Medulla oblongata (tissue), 1 donor: ENCODE data around the gene IFNA8.
"Not testable (repeated sequence)": the region's sequence is repeated elsewhere in the genome, so short reads cannot be mapped to it uniquely, and the experiment has no call there.

Source experiments
- DNase-seq: peaks from one replicate; pipeline ENCODE4 v3.0.0-alpha.2; 2015; ENCODE audit errors: extremely low spot score

IFNA8 gene

GRCh38 chr9:21428235-21428634, 19.3 kb downstream of the IFNA8 start:
- no peak for DNase-seq

DNA sequence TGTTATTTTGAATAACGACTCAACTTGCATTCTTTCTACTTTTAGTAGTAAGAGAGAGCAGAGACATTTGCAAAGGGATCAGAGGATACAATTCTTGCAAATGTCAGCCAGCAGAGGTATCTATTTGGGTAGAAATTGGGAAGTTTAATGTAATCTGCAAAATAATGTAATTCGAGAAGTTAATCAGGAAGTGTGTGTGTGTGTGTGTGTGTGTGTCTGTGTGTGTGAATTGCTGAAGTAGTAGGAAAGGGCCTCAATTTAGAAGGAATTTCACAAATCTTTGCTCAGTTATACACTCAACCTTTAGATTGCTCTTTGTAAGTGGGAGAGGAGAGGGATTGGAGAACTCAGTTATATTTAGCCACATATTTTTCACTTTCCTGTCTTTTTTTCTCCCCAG, 20.3 kb downstream of the IFNA8 start:
- DNase-seq, result no peak

GRCh38 chr9:21432672-21433425, 23.9 kb downstream of the IFNA8 start:
- peak; percentile 34 for DNase-seq

GRCh38 chr9:21434202-21435014, 25.5 kb downstream of the IFNA8 start:
- peak; percentile 83 for DNase-seq

DNA sequence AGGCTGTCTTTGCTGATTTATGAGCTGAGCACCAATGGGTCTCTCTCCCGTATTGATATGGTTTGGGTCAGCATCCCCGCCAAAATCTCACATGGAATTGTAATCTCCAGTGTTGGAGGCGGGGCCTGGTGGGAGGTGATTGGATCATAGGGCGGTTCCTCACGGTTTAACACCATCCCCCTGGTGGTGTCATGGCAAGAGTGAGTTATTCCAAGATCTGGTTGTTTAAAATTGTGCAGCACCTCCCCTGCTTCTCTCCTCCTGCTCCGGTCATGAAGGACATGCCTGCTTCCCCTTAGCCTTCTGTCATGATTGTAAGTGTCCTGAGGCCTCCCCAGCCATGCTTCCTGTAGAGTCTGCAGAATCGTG, 26.1 kb downstream of the IFNA8 start:
- DNase-seq, result not testable (repeated sequence)

GRCh38 chr9:21440139-21440538, 31.2 kb downstream of the IFNA8 start, which contains the start of gene IFNA1:
IFNA1 (plus strand) TSS chr9:21440439; CDS start chr9:21440508, 69 bp downstream.
- DNase-seq, result no peak

- DNase-seq, result peak; percentile 20
These were observed 35.1 kb downstream of the IFNA8 start for GRCh38 chr9:21443849-21444625.

- DNase-seq, result not testable (repeated sequence)
These were observed 40.4 kb downstream of the IFNA8 start for GRCh38 chr9:21449312-21449711.

DNA sequence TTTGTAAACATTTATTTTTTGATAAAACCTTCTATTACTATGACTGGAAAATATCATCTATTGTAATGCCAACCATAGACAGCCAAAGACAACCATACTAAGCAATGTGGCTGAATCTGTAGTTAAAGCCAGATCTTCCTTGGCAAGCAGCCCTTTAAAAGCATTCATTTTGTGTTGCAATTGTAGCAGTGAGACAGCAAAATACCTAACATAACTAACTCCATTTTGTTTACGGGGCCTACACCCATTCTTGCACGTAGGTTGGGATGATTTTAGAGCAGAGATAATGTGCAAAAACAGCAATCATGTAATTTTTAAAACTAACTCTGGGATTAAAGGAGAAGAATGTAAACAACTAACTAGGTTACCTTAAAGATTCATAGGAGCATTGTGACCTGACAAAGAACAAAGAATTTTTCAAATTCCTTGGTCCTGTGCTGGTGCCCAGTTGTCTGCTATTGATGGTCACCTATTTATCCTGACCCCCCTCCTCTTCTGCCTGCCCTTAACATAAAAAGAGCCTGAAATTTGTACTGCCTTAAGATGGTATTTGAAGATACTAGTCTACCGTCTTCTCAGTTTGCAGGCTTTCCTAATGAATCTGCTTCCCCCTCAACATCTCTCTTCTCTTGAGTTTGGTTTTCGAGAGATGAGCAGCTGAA, 41.9 kb downstream of the IFNA8 start:
- no peak for DNase-seq

DNA sequence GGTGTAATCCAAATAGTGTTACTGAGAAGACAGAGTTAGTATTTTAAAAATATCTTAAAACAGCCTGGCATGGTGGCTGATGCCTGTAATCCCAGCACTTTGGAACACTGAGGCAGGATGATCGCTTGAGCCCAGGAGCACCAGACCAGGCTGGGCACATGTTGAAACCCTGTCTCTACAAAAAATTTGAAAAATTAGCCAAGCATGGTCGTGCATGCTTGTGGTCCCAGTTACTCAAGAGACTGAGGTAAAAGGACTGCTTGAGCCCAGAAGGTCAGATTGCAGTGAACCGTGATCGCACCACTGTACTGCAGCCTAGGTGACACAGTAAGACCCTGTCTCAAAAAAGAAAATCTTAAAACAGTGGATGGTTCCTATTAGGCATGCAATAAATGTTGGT, 43.8 kb downstream of the IFNA8 start:
- no peak for DNase-seq

GRCh38 chr9:21454149-21454548, 45.2 kb downstream of the IFNA8 start:
- no peak for DNase-seq

DNA sequence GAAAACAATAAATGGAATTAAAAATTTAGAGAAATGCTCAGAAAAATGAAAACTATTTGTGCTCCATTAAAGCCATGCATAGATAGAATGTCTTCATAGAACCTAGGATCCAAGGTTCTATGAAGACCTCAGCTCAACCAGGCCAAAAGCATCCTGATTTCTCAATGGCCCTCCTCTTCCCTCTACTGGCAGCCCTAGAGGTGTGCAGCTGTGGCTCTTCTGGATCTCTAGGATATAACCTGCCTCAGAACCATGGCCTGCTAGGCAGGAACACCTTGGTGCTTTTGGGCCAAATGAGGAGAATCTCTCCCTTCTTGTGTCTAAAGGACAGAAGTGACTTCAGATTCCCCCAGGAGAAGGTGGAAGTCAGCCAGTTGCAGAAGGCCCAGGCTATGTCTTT, 46.4 kb downstream of the IFNA8 start:
- DNase-seq, result peak; percentile 62
